CD8-positive, alpha-beta memory T cell (primary cell): ENCODE data around the gene ARHGAP30. TPM values are rescaled to one million over a fixed set of nuclear protein-coding genes. Genes with fewer than 3 reads are reported as not detected.

ENCODE experiments used
- CTCF ChIA-PET: fragments of 350-600 bp; sonication (Branson Sonifier 250); formaldehyde crosslinking; loops from one replicate; lab custom pipeline; 2021; ENCODE audit warnings: antibody characterized with exemption; lab: Charles Lee
- POLR2A ChIA-PET: fragments of 350-600 bp; sonication (Branson Sonifier 250); formaldehyde crosslinking; loops from one replicate; lab custom pipeline; 2021; ENCODE audit warnings: antibody characterized with exemption; lab: Charles Lee
- DNase-seq, 5 donors: peaks; one replicate each; pipeline versions ENCODE4 v3.0.0 to v3.0.0-alpha.2; 2020 to 2022; ENCODE audit warnings: mixed read lengths in 1 of 5
- H3K27ac ChIP-seq: one replicate; pipeline ENCODE4 v1.7.0; 2013; ENCODE audit warnings: low read depth, mild to moderate bottlenecking, low read length, moderate library complexity
- H3K27me3 ChIP-seq: 2 replicates; pipeline ENCODE4 v1.7.0; 2013; ENCODE audit warnings: low read length, mild to moderate bottlenecking; ENCODE audit not compliant: insufficient read depth, poor library complexity, severe bottlenecking
- H3K36me3 ChIP-seq: 2 replicates; pipeline ENCODE4 v1.7.0; 2013; ENCODE audit warnings: mild to moderate bottlenecking, low read length, moderate library complexity; ENCODE audit not compliant: insufficient read depth
- H3K4me1 ChIP-seq: 2 replicates; pipeline ENCODE4 v1.7.0; 2013; ENCODE audit warnings: mild to moderate bottlenecking, low read length, moderate library complexity; ENCODE audit not compliant: insufficient read depth
- H3K4me3 ChIP-seq: 2 replicates; pipeline ENCODE4 v1.7.0; 2013; ENCODE audit warnings: mild to moderate bottlenecking, low read length
- H3K9me3 ChIP-seq: 2 replicates; pipeline ENCODE4 v1.7.0; 2013; ENCODE audit warnings: mild to moderate bottlenecking, low read length
- H3K27ac Mint-ChIP-seq, 8 donors: one replicate each; pipeline ENCODE4 v1.8.0; 2020 to 2021; ENCODE audit warnings: mixed read lengths in 8 of 8, mild to moderate bottlenecking in 6 of 8, inconsistent platforms in 3 of 8, moderate library complexity in 3 of 8
- H3K27me3 Mint-ChIP-seq, 2 donors: one replicate each; pipeline ENCODE4 v1.8.0; 2020 to 2021; ENCODE audit warnings: mixed read lengths in 2 of 2, mild to moderate bottlenecking in 1 of 2, moderate library complexity in 1 of 2
- H3K36me3 Mint-ChIP-seq, 3 donors: one replicate each; pipeline ENCODE4 v1.8.0; 2020 to 2021; ENCODE audit warnings: mixed read lengths in 3 of 3, inconsistent platforms in 1 of 3, mild to moderate bottlenecking in 1 of 3
- H3K4me1 Mint-ChIP-seq, 3 donors: one replicate each; pipeline ENCODE4 v1.8.0; 2020 to 2021; ENCODE audit warnings: mixed read lengths in 3 of 3, inconsistent platforms in 1 of 3, mild to moderate bottlenecking in 1 of 3
- H3K4me3 Mint-ChIP-seq, 7 donors: one replicate each; pipeline ENCODE4 v1.8.0; 2020 to 2021; ENCODE audit warnings: mixed read lengths in 7 of 7, mild to moderate bottlenecking in 6 of 7, moderate library complexity in 4 of 7, inconsistent platforms in 2 of 7
- H3K9me3 Mint-ChIP-seq, 5 donors: one replicate each; pipeline ENCODE4 v1.8.0; 2020 to 2022; ENCODE audit warnings: mixed read lengths in 5 of 5, mild to moderate bottlenecking in 3 of 5, moderate library complexity in 2 of 5, inconsistent platforms in 1 of 5
- polyA plus RNA-seq: library from polyadenylated mRNA; unstranded; fragments of 300-500 nt; fragmentation: Illumina TruSeq; gene quantifications from one replicate; pipeline ENCODE4 v1.2.3, GENCODE V29; 2021
- total RNA-seq, 2 experiments: library from RNA; stranded (reverse); gene quantifications; one replicate each; pipeline ENCODE4 v1.2.3, GENCODE V29; 2021

The ARHGAP30 gene
- total and polyA plus RNA-seq, 3 experiments from 2014 or later, result 147 to 213 (median 149) TPM

DNA sequence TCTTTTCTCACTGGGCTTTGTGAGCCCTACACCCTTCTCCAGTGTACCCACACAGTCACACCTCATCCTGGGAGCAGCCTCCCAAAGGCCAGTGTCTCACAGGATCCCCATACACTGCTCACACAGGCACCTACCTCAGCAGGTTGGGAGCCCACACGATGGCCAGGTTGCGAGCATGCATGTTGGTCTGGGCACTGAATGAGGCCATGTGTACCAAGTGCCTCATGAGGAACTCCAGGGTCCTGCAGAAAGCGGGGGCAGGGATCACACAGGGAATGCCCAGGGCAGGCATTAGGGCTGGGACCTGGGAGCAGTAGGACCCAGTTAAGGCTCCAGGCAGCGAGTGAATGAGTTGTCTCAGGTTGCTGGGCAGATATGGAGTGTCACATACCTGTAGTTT is 15.5 kb downstream of the ARHGAP30 start:
- peak overlapping the region in 7 of 8 donors; percentile 14 to 70 (median 46) for H3K27ac Mint-ChIP-seq
- H3K36me3 Mint-ChIP-seq, result peaks cover 18 to 82% (median 23%) of the 10 kb centered on the region in 3 donors
- H3K9me3 Mint-ChIP-seq, result no peaks in the 10 kb centered on the region
- no peak for DNase-seq
- Histone ChIP-seq H3K27me3 (no peaks in the 10 kb centered on the region), H3K9me3 (no peaks in the 10 kb centered on the region), H3K36me3 (peaks cover 77% of the 10 kb centered on the region), H3K27ac (no peak overlapping the region), H3K4me1 (peaks cover 13% of the 10 kb centered on the region), H3K4me3 (no peak overlapping the region)
- no peak overlapping the region for H3K4me3 Mint-ChIP-seq
- ChIA-PET POLR2A (interaction anchor here (1.0 kb wide), 2 partner anchors 7 to 9 kb away, joined by 3 to 7 read pairs; partner anchors contain the start of gene USF1), CTCF (interaction anchor here (1.0 to 1.2 kb wide), 2 partner anchors 13 to 64 kb away, joined by 3 read pairs; no protein-coding TSS in a partner anchor)
- H3K4me1 Mint-ChIP-seq, result peaks cover 25 to 36% (median 27%) of the 10 kb centered on the region in 3 donors
- H3K27me3 Mint-ChIP-seq, result peaks cover 0 to 1% of the 10 kb centered on the region in 2 donors

DNA sequence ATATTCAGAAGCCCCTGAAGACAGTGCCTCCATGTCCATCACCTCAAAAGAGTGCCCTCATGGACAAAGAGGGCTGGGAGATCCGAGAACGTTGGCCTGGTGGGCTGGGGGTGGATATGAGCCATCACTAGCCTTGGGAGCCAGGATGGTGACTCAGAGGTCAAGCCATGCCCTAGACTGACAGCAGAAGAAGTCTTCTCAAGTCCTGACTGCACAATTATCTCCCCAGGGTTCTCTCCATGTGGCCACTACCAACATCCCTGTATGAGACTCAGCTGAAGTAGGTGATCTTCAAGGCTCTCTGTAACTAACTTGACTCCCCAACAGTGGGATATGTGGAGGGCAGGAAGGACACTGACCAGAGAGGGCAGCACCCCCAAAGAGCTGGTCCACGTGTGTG is 16.8 kb downstream of the ARHGAP30 start:
- H3K4me1 Mint-ChIP-seq, result peaks cover 28 to 43% (median 29%) of the 10 kb centered on the region in 3 donors
- no peaks in the 10 kb centered on the region for H3K9me3 Mint-ChIP-seq
- DNase-seq, result no peak
- peak overlapping the region in 1 of 7 donors; percentile 5 for H3K4me3 Mint-ChIP-seq
- no peak overlapping the region for H3K4me3 ChIP-seq
- CTCF ChIA-PET, result interaction anchor here (0.9 kb wide), 1 partner anchor 19 kb away, joined by 3 read pairs; no protein-coding TSS in a partner anchor
- no peaks in the 10 kb centered on the region for H3K9me3 ChIP-seq
- no peaks in the 10 kb centered on the region for H3K27me3 ChIP-seq
- H3K36me3 ChIP-seq, result peaks cover 85% of the 10 kb centered on the region
- no peak overlapping the region for H3K27ac ChIP-seq
- peaks cover 0 to 1% of the 10 kb centered on the region in 2 donors for H3K27me3 Mint-ChIP-seq
- H3K27ac Mint-ChIP-seq, result peak overlapping the region in 7 of 8 donors; percentile 3 to 85 (median 52)
- peaks cover 13% of the 10 kb centered on the region for H3K4me1 ChIP-seq
- peaks cover 17 to 93% (median 27%) of the 10 kb centered on the region in 3 donors for H3K36me3 Mint-ChIP-seq
- POLR2A ChIA-PET, result interaction anchor here (0.6 kb wide), 1 partner anchor 55 kb away, joined by 8 read pairs; no protein-coding TSS in a partner anchor

DNA sequence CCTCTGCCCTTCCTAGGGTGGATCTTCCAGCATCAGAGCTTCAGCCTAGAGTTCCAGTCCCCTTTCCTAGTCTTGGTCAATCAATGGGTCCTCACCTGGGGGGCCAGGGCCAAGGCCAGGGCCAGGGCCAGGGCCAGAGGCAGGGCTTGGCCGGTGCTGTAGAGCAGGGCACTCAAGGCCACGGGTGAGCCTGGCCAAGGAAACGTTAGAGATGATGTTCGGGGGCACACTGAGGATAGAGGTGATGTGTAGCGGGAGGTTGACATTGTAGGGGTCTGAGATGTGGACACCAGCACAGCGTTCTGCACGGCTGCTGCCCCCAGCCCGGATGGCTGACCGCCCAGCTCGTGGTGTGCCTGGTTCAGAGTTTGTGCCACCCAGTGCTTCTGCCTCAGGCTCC is 18.5 kb downstream of the ARHGAP30 start:
- Histone ChIP-seq H3K36me3 (peaks cover 73% of the 10 kb centered on the region), H3K4me3 (no peak overlapping the region), H3K9me3 (no peaks in the 10 kb centered on the region), H3K27me3 (no peaks in the 10 kb centered on the region), H3K27ac (no peak overlapping the region), H3K4me1 (peaks cover 11% of the 10 kb centered on the region)
- POLR2A ChIA-PET, result interaction anchor here (0.7 kb wide), 2 partner anchors 14 to 61 kb away, joined by 3 read pairs; no protein-coding TSS in a partner anchor
- Mint-ChIP-seq H3K4me1 (peaks cover 24 to 43% (median 27%) of the 10 kb centered on the region in 3 donors), H3K4me3 (no peak overlapping the region), H3K9me3 (no peaks in the 10 kb centered on the region), H3K27me3 (no peaks in the 10 kb centered on the region), H3K36me3 (peaks cover 17 to 89% (median 22%) of the 10 kb centered on the region in 3 donors), H3K27ac (no peak overlapping the region)
- CTCF ChIA-PET, result interaction anchor here (1.4 kb wide), 1 partner anchor 46 kb away, joined by 3 read pairs; no protein-coding TSS in a partner anchor
- no peak for DNase-seq

- H3K36me3 Mint-ChIP-seq, result peaks cover 15 to 87% (median 22%) of the 10 kb centered on the region in 3 donors
- Histone ChIP-seq H3K9me3 (no peaks in the 10 kb centered on the region), H3K4me1 (peaks cover 16% of the 10 kb centered on the region), H3K4me3 (no peak overlapping the region), H3K27ac (no peak overlapping the region), H3K36me3 (peaks cover 57% of the 10 kb centered on the region), H3K27me3 (no peaks in the 10 kb centered on the region)
- peak overlapping the region in 7 of 8 donors; percentile 15 to 92 (median 72) for H3K27ac Mint-ChIP-seq
- peak overlapping the region in 1 of 7 donors; percentile 65 for H3K4me3 Mint-ChIP-seq
- DNase-seq, result no peak
- peaks cover 35 to 49% (median 36%) of the 10 kb centered on the region in 3 donors for H3K4me1 Mint-ChIP-seq
- ChIA-PET CTCF (no interaction called here), POLR2A (interaction anchor here (5.0 kb wide), 1 partner anchor 20 kb away, joined by 81 read pairs; the partner anchor contains the start of gene ARHGAP30)
- no peaks in the 10 kb centered on the region for H3K9me3 Mint-ChIP-seq
- no peaks in the 10 kb centered on the region for H3K27me3 Mint-ChIP-seq
Observed at GRCh38 chr1:161048949-161049722, 20.6 kb downstream of the ARHGAP30 start.

- Mint-ChIP-seq H3K36me3 (peaks cover 9 to 80% (median 18%) of the 10 kb centered on the region in 3 donors), H3K9me3 (no peaks in the 10 kb centered on the region), H3K4me3 (peak overlapping the region in 3 of 7 donors; percentile 19 to 97 (median 65)), H3K4me1 (peaks cover 32 to 52% (median 45%) of the 10 kb centered on the region in 3 donors), H3K27ac (peak overlapping the region; percentile 89 to 100 (median 99)), H3K27me3 (no peaks in the 10 kb centered on the region)
- H3K36me3 ChIP-seq, result peaks cover 49% of the 10 kb centered on the region
- ChIA-PET CTCF (interaction anchor here (0.8 to 4.4 kb wide), 5 partner anchors 13 to 50 kb away, joined by 3 to 61 read pairs (median 6); partner anchors contain the start of genes ARHGAP30 and KLHDC9), POLR2A (interaction anchor here (1.0 to 5.0 kb wide), 5 partner anchors 7 to 50 kb away, joined by 3 to 81 read pairs (median 12); partner anchors contain the start of genes ARHGAP30, KLHDC9 and TSTD1)
- no peak overlapping the region for H3K27ac ChIP-seq
- DNase-seq, result no peak
- H3K4me3 ChIP-seq, result no peak overlapping the region
- peaks cover 14% of the 10 kb centered on the region for H3K4me1 ChIP-seq
- no peaks in the 10 kb centered on the region for H3K27me3 ChIP-seq
- H3K9me3 ChIP-seq, result no peaks in the 10 kb centered on the region
Observed at GRCh38 chr1:161047436-161048420, 22.0 kb downstream of the ARHGAP30 start.

DNA sequence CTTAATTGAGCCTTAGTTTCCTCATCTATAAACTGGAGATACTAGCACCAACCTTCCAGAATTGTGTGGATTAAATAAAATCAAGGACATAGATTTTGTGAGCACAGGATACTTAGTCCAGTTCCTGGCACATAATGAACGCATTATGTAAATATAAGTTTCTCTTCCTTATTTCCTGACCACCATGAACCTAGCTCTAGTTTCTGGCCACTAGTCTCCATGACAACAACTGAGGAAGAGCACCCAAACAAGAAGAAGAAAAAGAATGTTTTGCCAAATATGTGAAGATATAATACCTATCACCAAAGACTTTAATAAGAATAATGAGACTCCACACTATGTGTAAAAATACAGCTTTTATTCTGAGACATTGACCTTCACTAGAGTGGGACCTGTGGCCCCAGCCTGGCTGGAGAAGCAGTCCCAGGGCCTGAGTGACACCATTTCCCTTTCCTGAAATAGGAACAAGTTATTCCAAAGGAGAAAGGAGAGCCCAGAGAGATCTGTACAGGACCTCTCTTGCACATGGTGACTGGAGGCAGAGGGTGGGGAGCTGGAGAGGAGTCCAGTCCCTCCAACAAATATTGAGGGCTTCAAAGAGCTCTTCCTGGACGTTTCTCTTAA is 23.0 kb downstream of the ARHGAP30 start:
- Histone ChIP-seq H3K27me3 (no peaks in the 10 kb centered on the region), H3K27ac (peak overlapping the region; percentile 94), H3K4me1 (peaks cover 17% of the 10 kb centered on the region), H3K4me3 (peak overlapping the region; percentile 99), H3K9me3 (no peaks in the 10 kb centered on the region), H3K36me3 (peaks cover 50% of the 10 kb centered on the region)
- ChIA-PET CTCF (interaction anchor here (0.8 to 4.4 kb wide), 10 partner anchors 9 to 209 kb away, joined by 3 to 61 read pairs (median 4); partner anchors contain the start of genes ARHGAP30, KLHDC9 and UFC1), POLR2A (interaction anchor here (0.7 to 5.0 kb wide), 11 partner anchors 8 to 267 kb away, joined by 3 to 81 read pairs (median 4); partner anchors contain the start of genes ARHGAP30, DEDD, KLHDC9 and SDHC)
- Mint-ChIP-seq H3K27me3 (no peaks in the 10 kb centered on the region), H3K4me3 (peak overlapping the region; percentile 88 to 97 (median 92)), H3K36me3 (peaks cover 11 to 80% (median 16%) of the 10 kb centered on the region in 3 donors), H3K27ac (peak overlapping the region; percentile 89 to 100 (median 99)), H3K9me3 (no peaks in the 10 kb centered on the region), H3K4me1 (peaks cover 29 to 56% (median 44%) of the 10 kb centered on the region in 3 donors)
- DNase-seq, result no peak
